Measurements from ENCODE around the gene NEK9.

GRCh38 chr14:75113932-75114539, 12.8 kb downstream of the NEK9 start:
- TF ChIP-seq POLR2A (IDR thresholded peaks at IDR 0.05; ENCODE audit: extremely low read depth, insufficient read length) (no peak), CTCF (IDR thresholded peaks at IDR 0.05; ENCODE audit: low read depth, low read length) (no peak)

Data from NB4 (cell line).